Measurements from ENCODE around the gene ARHGAP26. TPM values are rescaled to one million over a fixed set of nuclear protein-coding genes. Genes with fewer than 3 reads are reported as not detected.

ARHGAP26 gene
- total and polyA plus RNA-seq, 7 donors, result 2.5 to 28.7 (median 12.0) TPM

- DNase-seq (no peak), ATAC-seq (no peak)
- TF ChIP-seq CTCF (IDR thresholded peaks at IDR 0.05), result no peak
- WGBS, 3 donors, result 93 to 97% (median 95%) methylated on average over 5 of the region's 5 CpGs
- H3K4me1 ChIP-seq, result no peaks in the 10 kb centered on the region
- no peaks in the 10 kb centered on the region for H3K36me3 ChIP-seq (ENCODE audit: insufficient read depth in 1 of 2, low read depth in 1 of 2)
- intact Hi-C loops (cut with DNase I), result no loop called here
- no peak overlapping the region for H3K4me3 ChIP-seq
- no peak overlapping the region for H3K27ac ChIP-seq
- H3K27me3 ChIP-seq (ENCODE audit: insufficient read depth in 3 of 3, low read length in 2 of 3), result no peaks in the 10 kb centered on the region
- H3K9me3 ChIP-seq, result no peaks in the 10 kb centered on the region
Observed at GRCh38 chr5:142972064-142972570, 201.9 kb downstream of the ARHGAP26 start.

DNA sequence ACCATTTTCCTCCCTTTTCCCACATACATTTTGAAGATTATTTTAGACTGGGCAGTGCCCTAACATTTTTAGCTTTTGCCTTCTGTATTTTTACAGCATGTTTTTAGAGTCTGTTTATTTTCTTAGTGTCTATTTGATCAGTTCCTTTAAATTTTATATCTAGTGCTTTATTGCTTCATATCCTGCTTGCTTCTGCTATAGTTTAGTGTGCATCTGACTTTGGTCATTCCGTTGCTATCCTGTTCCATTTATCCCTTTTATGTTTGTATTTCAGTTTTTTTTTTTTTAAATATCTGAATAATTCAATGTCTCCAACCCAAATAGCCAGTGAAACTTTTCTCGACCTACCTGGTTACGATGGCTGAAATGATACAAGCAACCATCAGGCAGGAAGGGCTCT lies 203.8 kb downstream of the ARHGAP26 start:
- Histone ChIP-seq H3K27ac (no peak overlapping the region), H3K9me3 (no peaks in the 10 kb centered on the region), H3K27me3 (ENCODE audit: insufficient read depth in 3 of 3, low read length in 2 of 3) (no peaks in the 10 kb centered on the region), H3K4me3 (no peak overlapping the region), H3K36me3 (ENCODE audit: insufficient read depth in 1 of 2, low read depth in 1 of 2) (no peaks in the 10 kb centered on the region), H3K4me1 (no peaks in the 10 kb centered on the region)
- TF ChIP-seq CTCF (IDR thresholded peaks at IDR 0.05), result no peak
- DNase-seq (no peak), ATAC-seq (no peak)
- 89 to 95% (median 93%) methylated on average over 3 of the region's 3 CpGs for WGBS, 3 donors
- intact Hi-C loops (cut with DNase I), result no loop called here

GRCh38 chr5:142974409-142974808 lies 204.2 kb downstream of the ARHGAP26 start:
- H3K4me1 ChIP-seq, result no peaks in the 10 kb centered on the region
- ATAC-seq (no peak), DNase-seq (no peak)
- H3K27ac ChIP-seq, result no peak overlapping the region
- no peaks in the 10 kb centered on the region for H3K27me3 ChIP-seq (ENCODE audit: insufficient read depth in 3 of 3, low read length in 2 of 3)
- WGBS, 3 donors, result 82 to 84% (median 82%) methylated on average over 4 of the region's 4 CpGs
- H3K36me3 ChIP-seq (ENCODE audit: insufficient read depth in 1 of 2, low read depth in 1 of 2), result no peaks in the 10 kb centered on the region
- no peak for TF ChIP-seq CTCF (IDR thresholded peaks at IDR 0.05)
- intact Hi-C loops (cut with DNase I), result no loop called here
- no peaks in the 10 kb centered on the region for H3K9me3 ChIP-seq
- no peak overlapping the region for H3K4me3 ChIP-seq

DNA sequence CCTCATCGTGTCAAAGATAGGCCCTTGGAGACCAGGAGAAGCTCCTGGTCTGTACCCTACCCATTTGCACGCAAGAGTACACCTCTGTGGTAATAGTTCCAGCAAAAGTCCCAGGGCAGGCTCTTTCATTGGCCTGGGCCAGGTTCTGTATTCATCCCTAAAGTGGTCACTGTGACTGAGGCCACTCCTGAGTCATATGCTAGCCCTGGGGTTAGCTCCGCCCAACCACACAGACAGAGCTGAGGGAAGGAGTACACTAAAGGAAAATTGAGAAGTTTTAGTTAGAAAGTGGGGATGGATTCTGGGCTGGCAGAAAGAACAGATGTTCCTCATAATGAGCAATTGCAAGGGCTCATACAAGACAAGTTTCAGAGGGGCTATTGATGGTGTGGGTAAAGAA lies 206.7 kb downstream of the ARHGAP26 start:
- WGBS, 3 donors, result 96 to 100% (median 97%) methylated on average over 3 of the region's 3 CpGs
- peaks cover 14% of the 10 kb centered on the region for H3K4me1 ChIP-seq
- H3K27ac ChIP-seq, result no peak overlapping the region
- no peak for DNase-seq
- ATAC-seq, result no peak
- no peak for TF ChIP-seq CTCF (IDR thresholded peaks at IDR 0.05)
- no peaks in the 10 kb centered on the region for H3K36me3 ChIP-seq (ENCODE audit: insufficient read depth in 1 of 2, low read depth in 1 of 2)
- no peaks in the 10 kb centered on the region for H3K9me3 ChIP-seq
- H3K4me3 ChIP-seq, result no peak overlapping the region
- H3K27me3 ChIP-seq (ENCODE audit: insufficient read depth in 3 of 3, low read length in 2 of 3), result no peaks in the 10 kb centered on the region
- intact Hi-C loops (cut with DNase I), result no loop called here

GRCh38 chr5:142977363-142978051 lies 207.3 kb downstream of the ARHGAP26 start:
- Histone ChIP-seq H3K9me3 (no peaks in the 10 kb centered on the region), H3K27me3 (ENCODE audit: insufficient read depth in 3 of 3, low read length in 2 of 3) (no peaks in the 10 kb centered on the region), H3K4me3 (no peak overlapping the region), H3K36me3 (ENCODE audit: insufficient read depth in 1 of 2, low read depth in 1 of 2) (no peaks in the 10 kb centered on the region), H3K27ac (no peak overlapping the region), H3K4me1 (peaks cover 20% of the 10 kb centered on the region)
- no peak for TF ChIP-seq CTCF (IDR thresholded peaks at IDR 0.05)
- intact Hi-C loops (cut with DNase I), result no loop called here
- ATAC-seq (peak; percentile 28 to 57 (median 48)), DNase-seq (no peak)
- whole genome bisulfite sequencing, 3 donors, result 83 to 95% (median 88%) methylated on average over 8 of the region's 8 CpGs
